ENCODE measurements around the gene VWA3A.

DNA sequence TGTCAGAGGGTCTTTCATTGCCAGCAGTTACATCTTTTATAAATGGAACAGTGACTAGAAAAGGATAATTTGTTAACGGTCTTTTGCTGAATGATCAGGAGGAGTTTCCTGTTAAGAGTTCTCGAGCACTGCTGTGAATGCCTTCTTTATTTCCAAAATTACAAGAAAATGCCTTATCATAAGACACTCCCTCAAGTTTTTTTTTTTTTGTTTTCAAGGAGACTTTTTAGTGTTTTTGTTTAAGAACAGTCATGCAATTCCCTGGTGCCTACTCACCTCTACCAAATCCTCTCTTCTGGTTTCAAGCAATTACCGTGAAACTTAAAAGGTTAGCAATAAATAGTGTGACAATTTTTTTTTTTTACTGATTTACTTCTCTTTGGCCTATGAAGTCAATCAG, 19.0 kb upstream of the VWA3A start:
- TF ChIP-seq, protein P1, sequence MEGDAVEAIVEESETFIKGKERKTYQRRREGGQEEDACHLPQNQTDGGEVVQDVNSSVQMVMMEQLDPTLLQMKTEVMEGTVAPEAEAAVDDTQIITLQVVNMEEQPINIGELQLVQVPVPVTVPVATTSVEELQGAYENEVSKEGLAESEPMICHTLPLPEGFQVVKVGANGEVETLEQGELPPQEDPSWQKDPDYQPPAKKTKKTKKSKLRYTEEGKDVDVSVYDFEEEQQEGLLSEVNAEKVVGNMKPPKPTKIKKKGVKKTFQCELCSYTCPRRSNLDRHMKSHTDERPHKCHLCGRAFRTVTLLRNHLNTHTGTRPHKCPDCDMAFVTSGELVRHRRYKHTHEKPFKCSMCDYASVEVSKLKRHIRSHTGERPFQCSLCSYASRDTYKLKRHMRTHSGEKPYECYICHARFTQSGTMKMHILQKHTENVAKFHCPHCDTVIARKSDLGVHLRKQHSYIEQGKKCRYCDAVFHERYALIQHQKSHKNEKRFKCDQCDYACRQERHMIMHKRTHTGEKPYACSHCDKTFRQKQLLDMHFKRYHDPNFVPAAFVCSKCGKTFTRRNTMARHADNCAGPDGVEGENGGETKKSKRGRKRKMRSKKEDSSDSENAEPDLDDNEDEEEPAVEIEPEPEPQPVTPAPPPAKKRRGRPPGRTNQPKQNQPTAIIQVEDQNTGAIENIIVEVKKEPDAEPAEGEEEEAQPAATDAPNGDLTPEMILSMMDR (IDR thresholded peaks at IDR 0.05) = no peak
- TF ChIP-seq POLR2AphosphoS5 (IDR thresholded peaks at IDR 0.05; ENCODE audit: low read depth, low read length) (no peak), SIN3A (IDR thresholded peaks at IDR 0.05; ENCODE audit: borderline replicate concordance, insufficient read depth, low read depth, low read length) (no peak), TCF7L2 (IDR thresholded peaks at IDR 0.05; ENCODE audit: low read depth, low read length) (no peak)
- TF ChIP-seq, protein P2, sequence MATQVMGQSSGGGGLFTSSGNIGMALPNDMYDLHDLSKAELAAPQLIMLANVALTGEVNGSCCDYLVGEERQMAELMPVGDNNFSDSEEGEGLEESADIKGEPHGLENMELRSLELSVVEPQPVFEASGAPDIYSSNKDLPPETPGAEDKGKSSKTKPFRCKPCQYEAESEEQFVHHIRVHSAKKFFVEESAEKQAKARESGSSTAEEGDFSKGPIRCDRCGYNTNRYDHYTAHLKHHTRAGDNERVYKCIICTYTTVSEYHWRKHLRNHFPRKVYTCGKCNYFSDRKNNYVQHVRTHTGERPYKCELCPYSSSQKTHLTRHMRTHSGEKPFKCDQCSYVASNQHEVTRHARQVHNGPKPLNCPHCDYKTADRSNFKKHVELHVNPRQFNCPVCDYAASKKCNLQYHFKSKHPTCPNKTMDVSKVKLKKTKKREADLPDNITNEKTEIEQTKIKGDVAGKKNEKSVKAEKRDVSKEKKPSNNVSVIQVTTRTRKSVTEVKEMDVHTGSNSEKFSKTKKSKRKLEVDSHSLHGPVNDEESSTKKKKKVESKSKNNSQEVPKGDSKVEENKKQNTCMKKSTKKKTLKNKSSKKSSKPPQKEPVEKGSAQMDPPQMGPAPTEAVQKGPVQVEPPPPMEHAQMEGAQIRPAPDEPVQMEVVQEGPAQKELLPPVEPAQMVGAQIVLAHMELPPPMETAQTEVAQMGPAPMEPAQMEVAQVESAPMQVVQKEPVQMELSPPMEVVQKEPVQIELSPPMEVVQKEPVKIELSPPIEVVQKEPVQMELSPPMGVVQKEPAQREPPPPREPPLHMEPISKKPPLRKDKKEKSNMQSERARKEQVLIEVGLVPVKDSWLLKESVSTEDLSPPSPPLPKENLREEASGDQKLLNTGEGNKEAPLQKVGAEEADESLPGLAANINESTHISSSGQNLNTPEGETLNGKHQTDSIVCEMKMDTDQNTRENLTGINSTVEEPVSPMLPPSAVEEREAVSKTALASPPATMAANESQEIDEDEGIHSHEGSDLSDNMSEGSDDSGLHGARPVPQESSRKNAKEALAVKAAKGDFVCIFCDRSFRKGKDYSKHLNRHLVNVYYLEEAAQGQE (IDR thresholded peaks at IDR 0.05; ENCODE audit: insufficient read depth in 1 of 2, low read depth in 2 of 2, low read length in 1 of 2) = no peak

All from Panc1 (cell line).